Measurements from ENCODE around the gene DOCK8.

DOCK8 gene

DNA sequence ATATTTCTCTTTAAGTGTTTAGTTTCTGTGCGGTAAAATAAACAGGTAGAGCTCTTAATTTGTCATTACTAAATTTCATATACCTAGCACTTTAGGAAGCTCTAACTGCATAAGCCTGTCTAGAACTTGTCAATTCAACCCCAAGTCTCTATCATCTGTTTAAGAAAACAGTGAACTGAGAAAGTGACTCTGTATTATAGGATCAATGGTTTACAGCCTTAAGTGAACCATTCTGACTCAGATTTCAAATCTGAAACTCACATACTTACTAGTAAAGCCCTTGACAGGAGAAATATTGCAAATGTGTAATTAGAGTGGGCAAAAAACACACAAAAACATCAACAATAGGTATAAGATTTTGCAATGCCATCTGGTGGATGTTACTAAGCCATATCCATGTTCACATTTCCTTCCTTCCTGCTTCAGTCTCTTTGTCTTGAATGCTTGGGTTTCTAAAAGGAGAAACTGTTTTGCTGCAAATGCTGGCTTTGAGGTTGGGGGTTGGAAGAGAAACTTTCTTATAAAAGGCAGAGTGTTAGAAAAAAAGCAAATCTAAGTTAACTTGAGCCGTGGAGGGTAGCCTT is 101.8 kb downstream of the DOCK8 start:
- no peak for DNase-seq

DNA sequence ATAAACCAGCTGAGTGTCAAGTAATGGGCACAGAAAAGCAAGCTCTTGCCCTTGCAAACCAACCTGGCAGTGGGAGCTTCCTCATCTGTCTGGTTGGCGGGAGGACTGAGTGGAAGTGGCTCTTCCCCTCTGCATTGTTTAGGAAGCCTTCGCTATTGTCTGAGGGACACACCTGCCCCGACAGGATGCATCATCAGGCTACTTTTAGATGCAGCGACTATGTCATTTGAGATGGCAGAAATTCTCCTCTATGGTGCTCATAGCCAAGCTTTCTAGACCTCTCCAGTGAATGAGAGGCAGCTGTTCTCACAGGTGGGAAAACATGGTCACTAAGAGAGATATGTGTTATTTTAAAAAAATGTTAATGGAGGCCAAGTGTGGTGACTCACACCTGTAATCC is 104.0 kb downstream of the DOCK8 start:
- no peak for DNase-seq

DNA sequence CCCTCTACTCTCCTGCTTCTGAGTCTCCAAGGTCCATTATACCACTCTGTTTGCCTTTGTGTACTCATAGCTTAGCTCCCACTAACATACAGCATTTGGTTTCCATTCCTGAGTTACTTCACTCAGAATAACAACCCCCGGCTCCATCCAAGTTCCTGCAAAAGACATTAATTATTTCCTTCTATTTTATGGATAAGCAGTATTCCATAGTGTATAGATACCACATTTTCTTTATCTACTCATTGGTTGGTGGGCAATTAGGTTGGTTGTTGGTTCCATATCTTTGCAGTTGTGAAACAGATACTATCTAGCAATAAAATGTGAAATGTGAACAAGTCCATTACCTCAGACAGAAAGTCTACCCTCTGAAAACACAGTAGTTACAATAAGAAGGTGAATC is 110.3 kb downstream of the DOCK8 start:
- DNase-seq, result no peak

DNA sequence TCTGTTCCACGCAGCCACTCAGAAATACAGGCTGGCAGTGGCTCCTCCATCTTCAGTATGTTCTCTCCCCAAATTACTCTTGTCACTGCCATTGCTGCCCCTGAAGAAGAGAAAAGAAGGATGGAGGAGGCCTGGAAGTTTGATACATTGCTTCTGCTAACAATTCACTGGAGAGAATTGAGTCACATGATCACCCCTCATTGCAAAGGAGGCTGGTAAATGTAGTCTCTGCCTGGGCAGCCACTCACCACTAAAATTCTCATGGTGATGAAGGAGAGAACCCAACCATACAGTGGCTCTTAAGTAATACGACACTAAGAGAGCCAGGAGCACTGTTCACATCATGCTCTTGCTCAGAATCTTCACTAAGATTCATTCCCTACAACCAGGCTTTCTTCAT is 112.0 kb downstream of the DOCK8 start:
- no peak for DNase-seq

DNA sequence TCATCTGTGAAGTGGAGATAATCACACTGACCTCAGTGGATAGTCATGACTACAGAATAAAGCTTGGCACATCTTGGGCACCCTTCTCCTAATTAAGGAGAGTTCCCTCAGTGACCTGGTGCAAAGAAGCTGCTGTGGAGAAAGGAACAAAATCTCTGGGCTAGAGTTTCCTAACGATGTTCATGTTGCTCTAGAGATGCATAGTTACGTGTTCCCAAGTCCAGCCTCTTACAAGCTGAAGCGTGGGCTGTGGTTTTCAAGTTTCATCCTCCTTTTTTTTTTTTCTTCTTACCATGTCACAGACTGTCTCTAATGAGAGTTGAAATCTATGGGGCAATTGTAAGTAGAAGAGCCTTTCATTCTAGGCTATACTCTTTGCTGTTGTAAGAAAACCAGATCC is 113.8 kb downstream of the DOCK8 start:
- no peak for DNase-seq

DNA sequence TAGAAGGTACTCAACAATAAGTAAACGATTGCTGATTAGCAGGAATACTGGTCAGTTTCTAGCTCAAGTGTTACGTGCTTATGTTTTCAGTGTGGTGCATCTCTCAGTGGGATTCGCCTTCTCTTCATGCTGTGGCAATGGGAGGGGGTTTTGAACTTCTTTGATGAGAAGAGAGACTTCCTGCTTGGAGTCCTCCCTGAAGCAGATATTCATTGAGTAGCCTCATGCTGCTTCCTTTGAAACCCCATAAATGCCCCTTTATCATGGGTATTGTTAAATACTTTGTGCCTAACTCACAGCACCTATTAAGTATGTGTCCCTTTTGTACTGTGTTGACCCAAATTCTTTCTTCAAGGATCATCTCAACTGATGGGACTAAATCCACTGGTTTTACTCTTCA is 116.5 kb downstream of the DOCK8 start:
- DNase-seq, result no peak

DNA sequence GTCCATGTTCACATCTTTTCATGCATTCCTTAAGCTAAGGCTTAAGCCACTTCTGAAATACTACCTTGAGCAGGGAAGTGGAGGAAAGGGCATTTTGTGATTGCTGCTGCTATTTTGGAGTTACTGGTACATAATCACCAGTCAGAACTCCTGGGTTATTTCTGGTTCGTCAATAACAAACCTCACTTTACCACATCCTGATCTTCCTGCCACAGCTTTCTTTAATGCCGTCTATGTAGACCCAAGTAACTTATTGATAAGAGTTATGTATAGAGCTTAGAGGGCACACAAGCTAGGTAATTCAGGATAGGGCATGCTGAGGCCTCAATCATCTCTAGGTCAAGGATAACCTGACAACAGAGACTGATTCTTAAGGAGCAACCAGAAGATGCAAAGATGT is 120.7 kb downstream of the DOCK8 start:
- no peak for DNase-seq

DNA sequence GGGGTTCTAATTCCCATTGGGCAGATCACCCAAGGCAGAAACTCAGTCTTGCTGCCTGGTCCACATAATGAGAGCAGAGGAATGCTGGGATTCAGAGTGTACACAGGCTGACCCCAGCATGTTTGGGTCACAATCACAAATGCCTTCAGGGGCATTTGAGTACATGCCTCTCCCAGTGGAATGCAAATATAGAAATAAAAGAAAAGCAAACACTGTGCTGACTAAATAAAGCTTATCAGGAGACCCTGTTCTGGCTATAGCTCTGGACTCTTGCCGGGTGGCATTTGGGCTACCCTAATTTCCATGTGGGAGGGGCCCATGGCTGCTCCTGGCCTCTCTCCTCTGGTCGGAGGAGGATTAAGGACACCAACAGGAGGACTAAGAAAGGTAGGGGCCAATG is 121.4 kb downstream of the DOCK8 start:
- no peak for DNase-seq

DNA sequence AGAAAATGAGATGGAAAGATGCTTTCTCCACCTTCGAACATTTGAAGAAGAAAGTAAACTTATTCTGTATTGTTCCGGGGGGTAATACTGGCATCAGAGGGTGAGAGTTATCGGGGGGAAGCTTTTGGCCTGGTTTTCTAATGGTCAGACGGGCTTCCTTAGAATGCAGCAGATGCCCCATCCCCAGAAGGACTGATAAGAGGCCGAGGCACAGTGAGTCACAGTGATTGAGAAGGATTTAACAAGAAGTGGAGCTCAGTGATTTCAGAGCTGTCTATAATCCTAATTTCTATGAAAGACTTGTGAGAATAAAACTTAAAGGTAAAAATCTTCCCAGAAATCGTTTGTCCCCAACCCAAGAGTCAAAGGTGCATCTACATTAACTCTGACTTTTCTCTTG is 123.9 kb downstream of the DOCK8 start:
- no peak for DNase-seq

DNA sequence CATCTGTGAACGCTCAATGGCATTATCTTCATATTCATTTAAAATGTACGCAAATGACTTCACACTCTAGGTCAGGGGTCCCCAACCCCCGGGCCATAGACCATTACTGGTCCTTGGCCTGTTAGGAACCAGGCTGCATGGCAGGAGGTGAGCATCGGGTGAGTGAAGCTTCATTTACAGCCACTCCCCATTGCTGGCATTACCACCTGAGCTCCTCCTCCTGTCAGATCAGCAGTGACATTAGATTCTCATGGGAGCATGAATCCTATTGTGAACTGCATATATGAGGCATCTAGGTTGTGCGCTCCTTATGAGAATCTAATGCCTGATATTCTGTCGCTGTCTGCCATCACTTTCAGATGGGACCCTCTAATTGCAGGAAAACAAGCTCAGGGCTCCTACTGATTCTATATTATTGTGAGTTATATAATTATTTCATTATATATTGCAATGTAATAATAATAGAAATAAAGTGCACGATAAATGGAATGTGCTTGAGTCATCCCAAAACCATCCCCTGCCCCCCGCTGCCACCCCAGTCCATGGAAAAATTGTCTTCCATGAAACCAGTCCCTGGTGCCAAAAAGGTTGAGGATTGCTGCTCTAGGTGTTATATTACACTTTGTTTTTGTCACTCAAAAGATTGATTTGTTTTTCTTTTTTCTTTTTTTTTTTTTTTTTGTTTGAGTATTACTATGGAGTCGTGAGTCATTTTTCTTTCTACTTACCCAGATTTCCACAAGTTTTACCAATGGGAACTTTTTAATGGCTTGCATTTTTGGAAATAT is 127.2 kb downstream of the DOCK8 start:
- DNase-seq, result no peak

DNA sequence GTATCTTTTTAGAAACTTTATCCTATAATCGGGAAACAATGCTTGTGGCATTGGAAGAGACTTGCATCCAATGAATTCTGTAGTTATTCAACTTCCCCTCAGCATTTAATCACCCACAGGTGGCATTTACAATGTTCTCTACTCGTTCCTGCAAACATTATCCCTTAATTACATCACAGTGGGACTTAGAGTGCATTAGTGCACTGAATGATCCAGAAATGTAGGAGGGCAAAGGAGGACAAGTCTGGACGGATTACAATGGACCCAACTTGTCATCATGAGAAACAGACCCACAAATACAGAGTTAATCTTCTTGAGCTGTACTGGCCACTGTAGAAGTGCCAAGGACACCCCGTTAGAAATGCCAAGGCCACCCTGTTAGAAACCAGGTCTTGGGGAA is 129.1 kb downstream of the DOCK8 start:
- no peak for DNase-seq

DNA sequence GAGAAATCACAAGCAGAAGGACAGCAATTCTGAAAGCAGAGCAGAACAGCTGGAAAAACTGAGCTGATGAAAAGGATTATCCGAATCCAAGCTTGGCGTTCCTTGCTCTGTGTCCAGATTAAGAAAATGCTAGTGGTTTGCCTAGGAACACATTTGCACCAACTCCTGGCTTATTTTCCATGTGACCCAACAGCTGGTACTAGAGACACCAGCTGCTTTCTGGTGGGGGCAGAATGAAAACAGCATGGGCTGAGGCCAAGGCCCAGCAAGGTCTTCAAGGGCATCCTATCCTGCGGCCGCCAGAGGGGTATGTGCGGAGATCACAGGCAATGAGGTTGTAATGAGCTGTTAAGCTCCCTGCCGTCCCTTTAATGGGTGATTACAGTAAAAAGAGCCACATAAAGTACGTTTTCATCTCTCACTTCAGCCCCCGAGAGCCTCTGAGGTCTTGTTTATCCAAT is 131.5 kb downstream of the DOCK8 start:
- DNase-seq, result no peak

DNA sequence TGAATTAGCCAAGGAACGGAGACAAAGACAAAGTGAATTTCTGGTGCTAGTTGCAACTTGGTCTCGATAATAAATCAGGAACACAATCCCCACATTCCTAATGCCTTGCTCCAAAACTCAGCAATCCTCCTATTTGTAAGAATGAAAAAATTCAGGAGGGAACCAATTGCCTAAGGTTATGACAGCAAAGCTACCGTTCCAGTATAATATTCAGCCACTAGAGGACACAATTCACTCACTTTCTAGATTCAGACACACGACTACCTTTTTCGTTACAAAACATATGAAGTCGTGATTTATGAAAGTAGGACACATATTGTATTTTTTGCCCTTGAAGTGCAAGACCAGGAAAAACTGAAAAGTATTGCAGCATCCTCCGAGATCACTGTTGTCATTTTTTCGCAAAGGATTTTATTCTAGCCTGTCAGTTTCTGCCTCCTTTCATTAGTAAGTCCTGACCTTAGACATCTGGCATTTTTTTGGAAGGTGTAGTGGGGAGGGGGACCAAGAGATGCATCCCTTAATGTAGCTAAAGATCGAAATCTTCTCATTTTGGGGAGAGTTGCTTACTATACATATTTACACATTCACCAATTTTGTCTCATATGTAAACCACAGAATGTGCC is 133.1 kb downstream of the DOCK8 start:
- DNase-seq, result no peak

DNA sequence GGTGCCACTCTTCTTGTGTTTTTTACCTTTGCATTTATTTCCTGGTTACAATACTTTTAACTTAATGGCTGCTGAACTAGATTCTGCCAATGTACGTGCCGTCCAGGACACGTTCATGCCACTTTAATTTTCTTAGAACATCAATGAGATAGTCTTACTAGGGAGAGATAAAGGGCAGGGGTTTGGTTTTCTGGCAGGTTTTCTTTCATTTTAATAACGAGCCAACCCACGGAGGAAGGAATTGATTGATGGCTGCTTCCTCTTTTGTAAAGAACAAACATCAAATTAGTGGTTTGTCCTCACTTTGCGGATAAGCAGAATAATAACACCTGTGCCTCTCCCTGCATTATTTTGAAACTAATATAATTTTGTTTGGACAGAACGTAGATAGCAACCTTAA is 135.7 kb downstream of the DOCK8 start:
- DNase-seq, result no peak

DNA sequence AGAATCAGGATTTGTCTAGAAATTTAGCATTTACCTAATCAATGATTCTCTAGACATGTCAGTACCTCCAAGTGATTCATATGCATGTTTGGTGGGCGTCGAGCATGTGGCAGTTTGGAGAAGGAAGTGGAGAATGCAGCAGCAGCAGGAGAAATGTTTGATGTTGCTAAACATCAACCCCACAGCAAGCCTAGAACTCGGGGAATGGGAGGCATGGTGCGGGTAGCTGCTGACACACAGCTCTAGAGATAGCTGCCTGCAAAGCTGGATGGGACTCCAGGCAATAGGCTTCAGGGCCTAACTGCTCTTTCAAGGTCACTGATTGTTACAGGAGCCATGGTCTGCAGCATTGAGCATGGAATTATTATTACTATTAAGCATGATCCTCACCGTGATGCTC is 137.3 kb downstream of the DOCK8 start:
- no peak for DNase-seq

DNA sequence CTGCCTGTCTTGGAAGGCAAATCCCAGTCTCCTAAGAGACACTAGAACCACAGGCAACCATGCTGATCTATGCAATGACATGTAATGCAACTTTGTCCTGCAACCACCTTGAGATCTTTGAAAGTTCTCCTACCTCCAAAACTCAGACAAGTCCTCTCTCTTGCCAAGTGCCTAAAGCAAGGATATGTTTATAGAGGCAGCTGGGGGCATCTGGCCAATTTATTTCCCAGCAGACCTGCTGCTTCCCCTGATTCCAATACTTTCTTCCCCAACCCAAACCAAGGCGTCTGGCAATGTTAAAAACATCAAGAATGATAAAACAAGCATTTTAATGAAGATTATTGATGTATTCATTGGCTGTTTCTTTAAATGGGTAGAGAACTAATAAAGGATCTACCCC is 138.4 kb downstream of the DOCK8 start:
- DNase-seq, result no peak

DNA sequence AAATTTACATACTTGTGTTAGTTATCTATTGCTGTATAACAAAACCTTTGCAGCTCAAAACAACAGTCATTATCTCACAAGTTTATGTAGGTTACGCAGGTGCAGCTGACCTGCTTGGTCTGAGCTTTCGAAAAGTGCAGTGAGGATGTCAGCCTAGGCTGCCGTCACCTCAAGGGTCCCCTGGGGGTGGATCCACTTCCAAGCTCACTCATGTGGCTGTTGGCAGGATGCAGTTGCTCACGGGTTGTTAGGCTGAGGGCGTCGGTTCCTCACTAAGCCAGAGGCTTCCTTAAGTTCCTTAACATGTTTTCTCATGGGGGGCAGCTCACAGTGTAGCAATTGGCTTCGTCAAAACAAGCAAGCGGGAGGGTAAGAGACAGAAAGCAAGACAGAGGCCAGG is 139.8 kb downstream of the DOCK8 start:
- no peak for DNase-seq

DNA sequence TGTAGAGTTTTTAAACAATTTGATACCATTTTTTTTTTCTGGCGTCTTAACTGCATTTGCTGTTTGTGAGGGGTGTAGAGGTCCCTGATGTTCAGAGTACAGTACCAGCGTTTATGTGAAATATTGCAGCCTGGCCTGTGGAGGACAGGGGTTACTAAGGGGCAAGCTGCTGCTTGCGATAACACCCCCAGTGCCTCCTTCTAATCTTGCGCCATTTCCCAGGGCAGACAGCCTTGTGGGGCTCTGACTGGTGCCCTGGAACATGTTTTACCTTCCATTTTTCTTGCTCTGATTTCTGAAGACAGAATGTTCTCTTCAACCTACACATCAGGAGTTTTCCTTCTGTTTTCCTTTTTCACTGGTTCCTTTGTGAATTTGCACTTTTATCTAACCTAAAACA is 142.9 kb downstream of the DOCK8 start:
- DNase-seq, result no peak

DNA sequence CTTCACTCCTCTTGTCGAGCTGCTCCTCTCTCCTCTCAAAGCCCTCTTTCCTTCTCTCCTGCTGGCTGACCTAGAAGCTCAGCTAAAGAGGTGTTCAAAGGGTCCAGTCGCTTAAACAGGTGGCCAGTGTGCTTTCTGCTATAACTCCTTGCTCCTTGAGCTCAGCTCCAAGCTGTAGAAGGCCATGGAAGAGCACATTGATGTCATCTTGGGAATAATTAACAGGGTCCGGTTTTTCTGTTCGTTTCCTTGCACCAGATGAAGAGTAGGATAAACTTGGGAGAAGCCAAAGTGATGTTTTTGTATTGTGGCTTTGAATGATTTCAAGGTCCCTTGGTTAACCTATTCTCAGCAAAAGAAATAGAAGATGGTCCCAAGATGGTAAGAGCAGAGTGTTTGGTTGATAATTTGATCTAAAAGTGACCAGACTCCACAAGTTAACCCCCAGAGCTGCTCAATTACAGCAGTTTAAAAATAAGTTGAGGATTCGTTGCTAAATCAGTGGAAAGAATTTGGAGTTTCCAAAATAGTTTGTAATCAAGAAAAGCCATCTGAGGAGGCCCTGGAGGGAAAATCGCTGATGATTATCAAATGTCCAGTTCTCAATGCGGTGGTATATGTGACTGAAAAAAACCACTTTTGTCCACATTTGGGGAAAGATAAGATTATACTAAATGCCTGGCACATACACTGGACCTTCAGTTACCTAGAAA is 148.1 kb downstream of the DOCK8 start:
- DNase-seq, result no peak

DNA sequence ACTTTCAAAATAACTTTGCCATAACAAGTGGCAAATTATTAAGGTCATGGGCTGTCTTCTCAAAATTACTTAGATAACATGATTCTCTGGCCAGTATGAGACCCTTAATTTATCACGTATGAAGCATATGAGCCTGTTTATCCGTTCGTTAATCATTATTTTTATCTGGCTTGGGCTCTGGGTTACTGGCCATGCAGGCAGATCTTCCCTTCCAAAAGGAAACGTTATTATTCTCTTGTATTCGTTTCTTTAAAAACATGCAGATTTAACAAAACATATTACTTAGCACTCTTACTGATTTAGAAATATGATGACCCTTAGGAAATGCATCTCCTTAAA is 148.6 kb downstream of the DOCK8 start:
- no peak for DNase-seq

DNA sequence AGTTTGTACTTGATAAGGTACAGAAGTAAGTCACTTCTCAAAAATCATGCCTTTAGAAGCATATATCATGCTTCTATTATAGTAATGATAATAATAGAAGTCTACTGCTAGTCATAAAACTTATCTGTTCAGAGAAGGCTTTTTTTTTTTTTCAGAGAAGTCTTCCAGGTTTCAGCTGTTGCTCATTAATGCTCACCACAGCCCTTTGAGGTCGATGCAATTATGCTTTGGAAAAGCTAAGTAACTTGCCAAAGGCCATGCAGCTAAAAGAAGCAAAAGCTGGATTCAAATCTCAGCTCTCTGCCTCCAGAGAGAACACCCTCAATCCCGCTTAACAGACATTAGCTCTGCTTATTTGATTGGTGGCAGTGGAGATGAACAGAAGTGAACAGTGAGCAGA is 150.8 kb downstream of the DOCK8 start:
- DNase-seq, result no peak

DNA sequence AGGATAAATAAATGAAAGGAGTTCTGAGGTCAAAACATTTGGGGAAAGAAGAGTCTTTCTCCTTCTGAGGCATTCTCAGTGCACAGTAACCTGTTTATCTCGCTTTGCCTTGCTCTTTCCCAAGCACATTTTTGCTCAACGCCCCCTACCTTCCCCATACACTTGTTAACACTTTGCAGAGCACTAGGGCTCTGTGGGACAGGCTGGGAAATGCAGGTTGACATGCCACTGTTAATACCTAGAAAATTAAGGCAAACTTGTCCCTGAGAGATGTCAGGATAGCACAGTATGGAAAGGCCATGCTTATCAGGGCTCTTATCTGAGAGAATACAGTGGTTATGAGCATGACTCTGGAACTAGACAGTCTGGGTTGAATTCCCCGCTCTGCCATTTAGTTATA is 152.0 kb downstream of the DOCK8 start:
- no peak for DNase-seq

DNA sequence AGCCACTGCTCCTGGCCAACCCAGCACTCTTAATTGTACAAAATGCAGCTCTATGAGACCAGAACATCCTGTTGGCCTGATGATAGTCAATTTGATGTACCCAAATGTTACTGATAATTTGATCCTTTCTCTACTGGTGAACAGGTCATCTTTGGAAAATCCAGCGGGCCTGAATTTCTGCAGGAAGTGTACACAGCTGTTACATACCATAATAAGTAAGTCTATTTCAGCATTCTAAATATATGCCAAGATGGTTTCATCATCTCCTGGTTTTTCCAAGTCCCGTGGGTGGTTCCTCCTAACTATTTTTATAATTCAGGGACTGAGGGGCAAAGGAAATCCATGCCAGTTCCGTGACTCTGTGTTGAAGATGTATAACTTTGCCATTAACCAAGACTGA is 155.4 kb downstream of the DOCK8 start:
- no peak for DNase-seq

DNA sequence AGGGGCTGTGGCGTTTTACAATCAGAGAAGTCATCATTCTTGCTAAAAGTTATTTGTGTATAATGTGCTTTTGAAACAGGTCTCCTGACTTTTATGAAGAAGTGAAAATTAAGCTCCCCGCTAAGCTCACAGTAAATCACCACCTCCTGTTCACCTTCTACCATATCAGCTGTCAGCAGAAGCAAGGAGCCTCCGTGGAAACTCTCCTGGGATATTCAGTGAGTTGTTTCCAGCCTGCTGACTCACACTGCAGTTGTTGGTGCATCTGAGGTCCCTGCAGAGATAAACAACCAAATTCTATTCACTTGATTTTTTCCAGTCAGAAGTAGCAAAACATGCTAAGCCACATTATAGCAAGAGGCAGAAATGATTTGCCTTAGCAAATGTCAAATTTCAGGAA is 156.7 kb downstream of the DOCK8 start:
- DNase-seq, result no peak

Data from activated CD4-positive, alpha-beta T cell treated with anti-CD3 and anti-CD28 coated beads, Interleukin-10, Interleukin-2, amounts not matched to agents 100 ng/mL and 50 ng/mL, durations not matched to agents 16 hours and 8 hours (primary cell).